HEK293 (cell line): ENCODE measurements around the gene VTN.

Experiments used
- GLIS1 ChIP-seq: fragments of 450-650 bp; formaldehyde crosslinking; IDR thresholded peaks from 2 replicates; pipeline ENCODE4 v1.5.1; 2016; ENCODE audit warnings: missing biosample characterization, missing genetic modification characterization
- HOXA7 ChIP-seq: sonication (generic); formaldehyde crosslinking; IDR thresholded peaks from 2 replicates; pipeline ENCODE4 v1.8.1; 2022; ENCODE audit warnings: missing genetic modification reagents, borderline replicate concordance
- KLF10 ChIP-seq: fragments of 450-650 bp; IDR thresholded peaks from 2 replicates; pipeline ENCODE4 v1.5.1; 2018; ENCODE audit warnings: missing biosample characterization, mild to moderate bottlenecking, missing genetic modification characterization
- KLF9 ChIP-seq: fragments of 450-650 bp; formaldehyde crosslinking; IDR thresholded peaks from 2 replicates; pipeline ENCODE4 v1.5.1; 2016; ENCODE audit warnings: missing biosample characterization, missing genetic modification characterization, low read depth
- MEIS1 ChIP-seq: sonication (generic); formaldehyde crosslinking; IDR thresholded peaks from 2 replicates; pipeline ENCODE4 v1.8.1; 2022; ENCODE audit warnings: missing genetic modification reagents, mild to moderate bottlenecking, borderline replicate concordance
- REPIN1 ChIP-seq: fragments of 450-650 bp; formaldehyde crosslinking; IDR thresholded peaks from 2 replicates; pipeline ENCODE4 v1.5.1; 2017; ENCODE audit warnings: missing biosample characterization, missing genetic modification characterization, low read depth
- SP2 ChIP-seq: fragments of 450-650 bp; formaldehyde crosslinking; IDR thresholded peaks from 2 replicates; pipeline ENCODE4 v1.5.1; 2016; ENCODE audit warnings: missing biosample characterization, missing genetic modification characterization
- SP3 ChIP-seq: fragments of 450-650 bp; formaldehyde crosslinking; IDR thresholded peaks from 2 replicates; pipeline ENCODE4 v1.5.1; 2016; ENCODE audit warnings: missing biosample characterization, missing genetic modification characterization
- TSHZ1 ChIP-seq: fragments of 450-650 bp; formaldehyde crosslinking; IDR thresholded peaks from 2 replicates; pipeline ENCODE4 v1.5.1; 2016; ENCODE audit warnings: missing biosample characterization, missing genetic modification characterization, borderline replicate concordance
- WT1 ChIP-seq: fragments of 450-650 bp; formaldehyde crosslinking; IDR thresholded peaks from 2 replicates; pipeline ENCODE4 v1.5.1; 2016; ENCODE audit warnings: missing biosample characterization, missing genetic modification characterization
- ZFP41 ChIP-seq: fragments of 450-650 bp; formaldehyde crosslinking; IDR thresholded peaks from 2 replicates; pipeline ENCODE4 v1.5.1; 2016; ENCODE audit warnings: missing biosample characterization, missing genetic modification characterization, borderline replicate concordance
- ZNF157 ChIP-seq: fragments of 450-650 bp; formaldehyde crosslinking; IDR thresholded peaks from 2 replicates; pipeline ENCODE4 v1.5.1; 2016; ENCODE audit warnings: missing biosample characterization, missing genetic modification characterization
- ZNF211 ChIP-seq: fragments of 450-650 bp; formaldehyde crosslinking; IDR thresholded peaks from 2 replicates; pipeline ENCODE4 v1.5.1; 2016; ENCODE audit warnings: low read depth, missing biosample characterization, missing genetic modification characterization
- ZNF214 ChIP-seq: fragments of 450-650 bp; formaldehyde crosslinking; IDR thresholded peaks from 2 replicates; pipeline ENCODE4 v1.5.1; 2017; ENCODE audit warnings: missing biosample characterization, mild to moderate bottlenecking, missing genetic modification characterization, borderline replicate concordance
- ZNF24 ChIP-seq: fragments of 450-650 bp; formaldehyde crosslinking; IDR thresholded peaks from 2 replicates; pipeline ENCODE4 v1.5.1; 2016; ENCODE audit warnings: missing biosample characterization, missing genetic modification characterization
- ZNF248 ChIP-seq: fragments of 450-650 bp; formaldehyde crosslinking; IDR thresholded peaks from 2 replicates; pipeline ENCODE4 v1.5.1; 2017; ENCODE audit warnings: missing biosample characterization, missing genetic modification characterization
- ZNF266 ChIP-seq: fragments of 450-650 bp; formaldehyde crosslinking; IDR thresholded peaks from 2 replicates; pipeline ENCODE4 v1.5.1; 2016; ENCODE audit warnings: missing biosample characterization, missing genetic modification characterization, low read depth
- ZNF335 ChIP-seq: fragments of 450-650 bp; formaldehyde crosslinking; conservative IDR thresholded peaks from 2 replicates; pipeline ENCODE4 v1.5.1; 2016; ENCODE audit warnings: missing biosample characterization, missing genetic modification characterization
- ZNF366 ChIP-seq: fragments of 450-650 bp; formaldehyde crosslinking; conservative IDR thresholded peaks from 2 replicates; pipeline ENCODE4 v1.5.1; 2016; ENCODE audit warnings: missing biosample characterization, missing genetic modification characterization
- ZNF391 ChIP-seq: fragments of 450-650 bp; formaldehyde crosslinking; IDR thresholded peaks from 2 replicates; pipeline ENCODE4 v1.5.1; 2016; ENCODE audit warnings: low read depth, missing biosample characterization, missing genetic modification characterization, borderline replicate concordance
- ZNF48 ChIP-seq: fragments of 450-650 bp; formaldehyde crosslinking; IDR thresholded peaks from 2 replicates; pipeline ENCODE4 v1.5.1; 2016; ENCODE audit warnings: missing biosample characterization, missing genetic modification characterization
- ZNF544 ChIP-seq: fragments of 450-650 bp; formaldehyde crosslinking; IDR thresholded peaks from 2 replicates; pipeline ENCODE4 v1.5.0; 2017; ENCODE audit warnings: missing biosample characterization, missing genetic modification characterization
- ZNF600 ChIP-seq: fragments of 450-650 bp; formaldehyde crosslinking; IDR thresholded peaks from 2 replicates; pipeline ENCODE4 v1.5.1; 2016; ENCODE audit warnings: missing biosample characterization, missing genetic modification characterization
- ZNF610 ChIP-seq: fragments of 450-650 bp; formaldehyde crosslinking; IDR thresholded peaks from 2 replicates; pipeline ENCODE4 v1.5.1; 2016; ENCODE audit warnings: missing biosample characterization, missing genetic modification characterization, borderline replicate concordance
- ZNF660 ChIP-seq: fragments of 450-650 bp; IDR thresholded peaks from 2 replicates; pipeline ENCODE4 v1.5.1; 2018; ENCODE audit warnings: missing biosample characterization, mild to moderate bottlenecking, missing genetic modification characterization
- ZNF776 ChIP-seq: fragments of 450-650 bp; formaldehyde crosslinking; IDR thresholded peaks from 2 replicates; pipeline ENCODE4 v1.5.0; 2017; ENCODE audit warnings: missing biosample characterization, missing genetic modification characterization, borderline replicate concordance
- ZNF785 ChIP-seq: fragments of 450-650 bp; formaldehyde crosslinking; IDR thresholded peaks from 2 replicates; pipeline ENCODE4 v1.5.1; 2016; ENCODE audit warnings: missing biosample characterization, missing genetic modification characterization
- ZNF791 ChIP-seq: fragments of 450-650 bp; formaldehyde crosslinking; IDR thresholded peaks from 2 replicates; pipeline ENCODE4 v1.5.1; 2016; ENCODE audit warnings: missing biosample characterization, missing genetic modification characterization
- ZSCAN30 ChIP-seq: fragments of 450-650 bp; IDR thresholded peaks from 2 replicates; pipeline ENCODE4 v1.5.1; 2018; ENCODE audit warnings: missing biosample characterization, mild to moderate bottlenecking, missing genetic modification characterization, moderate library complexity
- ZSCAN5A ChIP-seq: fragments of 450-650 bp; formaldehyde crosslinking; IDR thresholded peaks from 2 replicates; pipeline ENCODE4 v1.5.1; 2016; ENCODE audit warnings: missing biosample characterization, missing genetic modification characterization
- TF ChIP-seq, protein P1 (sequence below): fragments of 450-650 bp; IDR thresholded peaks from 2 replicates; pipeline ENCODE4 v1.5.1; 2018; ENCODE audit warnings: missing biosample characterization, missing genetic modification characterization
- TF ChIP-seq, protein P2 (sequence below): fragments of 450-650 bp; formaldehyde crosslinking; IDR thresholded peaks from 2 replicates; pipeline ENCODE4 v1.5.1; 2017; ENCODE audit warnings: missing biosample characterization, mild to moderate bottlenecking, missing genetic modification characterization, moderate library complexity

The VTN gene

GRCh38 chr17:28357061-28357900 lies 12.8 kb downstream of the VTN start, which contains the start of gene POLDIP2 (continued):
- no peak for TF ChIP-seq TSHZ1 (tag by site-specific recombination)
- TF ChIP-seq ZNF791 (tag by site-specific recombination): no peak
- no peak for TF ChIP-seq ZNF785 (tag by site-specific recombination)
- TF ChIP-seq ZNF266: no peak
- peak; percentile 91 for TF ChIP-seq ZNF660
- TF ChIP-seq ZNF776: no peak
- TF ChIP-seq MEIS1 (CRISPR knock-in tag): no peak
- no peak for TF ChIP-seq WT1 (tag by site-specific recombination)
- no peak for TF ChIP-seq ZNF391
- TF ChIP-seq ZFP41 (tag by site-specific recombination): no peak
- TF ChIP-seq, protein P1, sequence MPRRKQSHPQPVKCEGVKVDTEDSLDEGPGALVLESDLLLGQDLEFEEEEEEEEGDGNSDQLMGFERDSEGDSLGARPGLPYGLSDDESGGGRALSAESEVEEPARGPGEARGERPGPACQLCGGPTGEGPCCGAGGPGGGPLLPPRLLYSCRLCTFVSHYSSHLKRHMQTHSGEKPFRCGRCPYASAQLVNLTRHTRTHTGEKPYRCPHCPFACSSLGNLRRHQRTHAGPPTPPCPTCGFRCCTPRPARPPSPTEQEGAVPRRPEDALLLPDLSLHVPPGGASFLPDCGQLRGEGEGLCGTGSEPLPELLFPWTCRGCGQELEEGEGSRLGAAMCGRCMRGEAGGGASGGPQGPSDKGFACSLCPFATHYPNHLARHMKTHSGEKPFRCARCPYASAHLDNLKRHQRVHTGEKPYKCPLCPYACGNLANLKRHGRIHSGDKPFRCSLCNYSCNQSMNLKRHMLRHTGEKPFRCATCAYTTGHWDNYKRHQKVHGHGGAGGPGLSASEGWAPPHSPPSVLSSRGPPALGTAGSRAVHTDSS (tag by site-specific recombination): no peak
- TF ChIP-seq ZNF157 (tag by site-specific recombination): no peak
- no peak for TF ChIP-seq ZNF248 (tag by site-specific recombination)
- peak; percentile 32; the same call in 1 of the 2 replicates for TF ChIP-seq KLF9
- peak; percentile 96 for TF ChIP-seq SP2 (tag by site-specific recombination)
- peak; percentile 68 for TF ChIP-seq KLF10 (tag by site-specific recombination)
- peak; percentile 85; the same call in 1 of the 2 replicates for TF ChIP-seq HOXA7
- TF ChIP-seq ZNF211 (tag by site-specific recombination): no peak
- TF ChIP-seq, protein P2, sequence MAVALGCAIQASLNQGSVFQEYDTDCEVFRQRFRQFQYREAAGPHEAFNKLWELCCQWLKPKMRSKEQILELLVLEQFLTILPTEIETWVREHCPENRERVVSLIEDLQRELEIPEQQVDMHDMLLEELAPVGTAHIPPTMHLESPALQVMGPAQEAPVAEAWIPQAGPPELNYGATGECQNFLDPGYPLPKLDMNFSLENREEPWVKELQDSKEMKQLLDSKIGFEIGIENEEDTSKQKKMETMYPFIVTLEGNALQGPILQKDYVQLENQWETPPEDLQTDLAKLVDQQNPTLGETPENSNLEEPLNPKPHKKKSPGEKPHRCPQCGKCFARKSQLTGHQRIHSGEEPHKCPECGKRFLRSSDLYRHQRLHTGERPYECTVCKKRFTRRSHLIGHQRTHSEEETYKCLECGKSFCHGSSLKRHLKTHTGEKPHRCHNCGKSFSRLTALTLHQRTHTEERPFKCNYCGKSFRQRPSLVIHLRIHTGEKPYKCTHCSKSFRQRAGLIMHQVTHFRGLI (tag by site-specific recombination): peak; percentile 62; the same call in 1 of the 2 replicates
- peak; percentile 38 for TF ChIP-seq ZNF335 (tag by site-specific recombination)
- TF ChIP-seq REPIN1 (tag by site-specific recombination): no peak
- no peak for TF ChIP-seq ZNF610 (tag by site-specific recombination)
- TF ChIP-seq ZNF600: 0 out of 2 replicates have a peak, but pooled peaks have one; percentile 28
- no peak for TF ChIP-seq ZNF214
- peak; percentile 78 for TF ChIP-seq ZNF24 (tag by site-specific recombination)
- peak; percentile 79; the same call in 1 of the 2 replicates for TF ChIP-seq ZSCAN30 (tag by site-specific recombination)
- TF ChIP-seq ZNF544 (tag by site-specific recombination): no peak
- TF ChIP-seq ZNF48 (tag by site-specific recombination): no peak
- TF ChIP-seq GLIS1: no peak
- TF ChIP-seq ZSCAN5A (tag by site-specific recombination): peak; percentile 41; the same call in 1 of the 2 replicates
- peak; percentile 86 for TF ChIP-seq SP3 (tag by site-specific recombination)
- TF ChIP-seq ZNF366 (tag by site-specific recombination): no peak
